CD4-positive, alpha-beta T cell treated with Interleukin-12 subunit alpha and Interleukin-12 subunit beta, for 1 hour (primary cell): ENCODE data around the gene METTL2B.
A peak's percentile ranks its signal among the peaks of the same experiment; 100 is the strongest.
"Not testable (repeated sequence)": the region's sequence is repeated elsewhere in the genome, so short reads cannot be mapped to it uniquely, and the experiment has no call there.

Experiments used
- DNase-seq: peaks from one replicate; pipeline ENCODE4 v3.0.0-alpha.2; 2020

Gene METTL2B

DNA sequence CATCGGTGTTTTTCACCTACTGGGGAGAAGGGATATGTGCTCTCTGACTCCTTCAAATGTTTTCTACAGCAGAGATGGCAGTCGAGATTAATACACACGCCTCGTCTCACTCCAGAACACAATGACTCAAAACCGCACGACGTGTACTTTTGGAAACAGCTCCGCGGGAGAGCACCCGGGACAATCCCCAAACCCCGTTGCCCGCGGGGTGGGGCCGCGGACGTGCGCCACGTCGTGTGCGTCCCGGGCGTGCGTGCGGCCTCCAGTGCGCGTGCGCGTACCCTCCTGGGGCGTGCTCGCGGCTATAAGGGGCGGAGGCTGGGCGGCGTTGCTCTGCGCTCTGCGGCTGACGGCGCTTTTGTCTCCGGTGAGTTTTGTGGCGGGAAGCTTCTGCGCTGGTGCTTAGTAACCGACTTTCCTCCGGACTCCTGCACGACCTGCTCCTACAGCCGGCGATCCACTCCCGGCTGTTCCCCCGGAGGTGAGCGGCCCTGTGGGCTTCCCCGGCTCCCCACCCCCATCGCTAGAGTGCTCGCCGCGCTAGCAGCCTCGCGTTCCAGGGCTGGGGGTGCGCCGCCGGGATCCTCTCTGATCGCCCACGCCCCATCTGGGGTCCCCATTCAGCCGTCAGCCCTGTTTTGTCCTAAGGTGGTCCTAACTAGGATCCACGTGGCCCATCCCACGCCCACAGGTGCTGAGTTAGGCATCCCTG is 20.8 kb upstream of the METTL2B start, which contains the start of gene HILPDA:
HILPDA (plus strand) TSS at position 336 of the 712 bp plus-strand sequence. CDS start 1,391 bp downstream, outside the sequence.
- peak; percentile 96 for DNase-seq

DNA sequence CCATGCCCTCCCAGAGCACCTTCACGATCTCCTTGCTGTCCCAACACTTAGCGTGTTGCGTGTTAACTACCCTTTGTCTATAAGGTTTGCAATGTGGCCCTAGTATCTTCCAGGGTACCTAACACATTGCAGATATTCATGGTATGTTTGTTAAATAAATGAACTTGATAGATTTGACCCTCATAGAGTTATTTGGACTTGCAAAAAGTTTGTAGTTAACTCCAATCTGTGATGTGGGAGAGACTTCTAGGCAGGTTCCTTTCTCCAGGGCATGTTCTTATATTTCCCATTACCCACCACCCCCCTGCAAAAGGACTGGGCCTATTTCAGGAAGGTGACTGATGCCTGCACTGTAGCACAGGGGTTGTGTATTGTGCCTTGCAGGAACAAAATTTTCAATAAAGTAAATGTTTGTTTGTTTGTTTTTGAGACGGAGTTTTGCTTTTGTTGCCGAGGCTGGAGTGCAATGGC is 20.3 kb upstream of the METTL2B start:
- DNase-seq, result no peak

DNA sequence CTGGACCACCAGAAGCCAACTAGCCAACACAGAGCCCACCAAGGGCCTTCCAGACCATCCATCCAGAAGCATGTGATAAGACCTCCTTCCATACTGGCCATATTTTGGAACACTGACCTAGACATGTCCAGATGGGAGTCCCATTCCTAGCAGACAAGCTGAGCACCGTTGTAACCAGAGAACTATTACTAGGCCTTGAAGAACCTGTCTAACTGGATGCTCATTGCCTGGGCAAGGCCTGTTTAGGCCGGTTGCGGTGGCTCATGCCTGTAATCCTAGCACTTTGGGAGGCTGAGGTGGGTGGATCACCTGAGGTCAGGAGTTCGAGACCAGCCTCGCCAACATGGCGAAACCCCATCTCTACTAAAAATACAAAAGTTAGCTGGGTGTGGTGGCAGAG is 19.2 kb upstream of the METTL2B start:
- not testable (repeated sequence) for DNase-seq

GRCh38 chr7:128458956-128459355 is 17.6 kb upstream of the METTL2B start:
- DNase-seq, result no peak

- DNase-seq, result peak; percentile 84
Observed at GRCh38 chr7:128459394-128459878, 17.1 kb upstream of the METTL2B start.

DNA sequence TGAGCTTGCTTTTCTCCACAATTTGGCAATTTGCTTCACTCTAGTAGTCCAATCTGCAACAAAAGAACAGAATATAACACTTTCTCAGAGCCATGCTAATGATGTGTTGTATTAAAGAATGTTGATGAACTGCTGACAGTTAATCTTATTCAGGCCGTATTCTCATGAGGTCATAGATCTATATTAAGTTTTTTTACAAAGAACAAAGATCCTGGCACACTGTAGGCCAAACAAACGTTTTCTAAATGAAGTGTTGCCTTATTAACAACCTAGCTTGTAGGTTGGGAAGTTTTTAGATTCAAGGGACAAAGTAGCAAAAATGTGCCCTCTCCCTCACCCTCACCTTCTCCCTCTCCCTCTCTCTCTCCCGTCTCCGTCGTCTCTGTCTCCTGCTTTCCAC is 14.1 kb upstream of the METTL2B start:
- no peak for DNase-seq

GRCh38 chr7:128463345-128463744 is 13.2 kb upstream of the METTL2B start:
- not testable (repeated sequence) for DNase-seq

DNA sequence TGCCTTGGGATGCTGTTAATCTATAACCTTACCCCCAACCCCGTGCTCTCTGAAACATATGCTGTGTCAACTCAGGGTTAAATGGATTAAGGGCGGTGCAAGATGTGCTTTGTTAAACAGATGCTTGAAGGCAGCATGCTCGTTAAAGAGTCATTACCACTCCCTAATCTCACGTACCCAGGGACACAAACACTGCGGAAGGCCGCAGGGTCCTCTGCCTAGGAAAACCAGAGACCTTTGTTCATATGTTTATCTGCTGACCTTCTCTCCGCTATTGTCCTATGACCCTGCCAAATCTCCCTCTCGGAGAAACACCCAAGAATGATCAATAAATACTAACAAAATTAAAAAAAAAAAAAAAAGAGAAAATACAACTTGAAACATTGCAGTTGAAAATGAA is 12.6 kb upstream of the METTL2B start:
- DNase-seq, result not testable (repeated sequence)

DNA sequence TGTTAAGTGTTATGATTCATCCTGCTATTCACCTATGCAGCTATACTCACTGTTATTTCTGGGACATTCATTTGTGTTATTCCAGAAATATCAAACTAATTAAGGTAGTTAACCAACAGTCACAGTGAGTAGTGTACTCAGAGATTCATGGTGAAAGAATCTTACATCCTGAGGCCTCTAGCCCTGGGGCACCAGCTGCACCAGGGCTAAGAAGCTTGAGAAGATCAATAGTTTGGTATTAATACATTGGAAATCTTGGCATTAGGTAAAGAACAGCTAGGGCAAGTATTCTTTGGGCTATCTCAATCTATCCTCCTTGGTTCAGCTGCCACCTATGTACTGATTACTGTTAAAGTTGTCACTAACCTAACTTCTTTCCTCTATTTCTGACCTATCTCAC is 9.7 kb upstream of the METTL2B start:
- not testable (repeated sequence) for DNase-seq

DNA sequence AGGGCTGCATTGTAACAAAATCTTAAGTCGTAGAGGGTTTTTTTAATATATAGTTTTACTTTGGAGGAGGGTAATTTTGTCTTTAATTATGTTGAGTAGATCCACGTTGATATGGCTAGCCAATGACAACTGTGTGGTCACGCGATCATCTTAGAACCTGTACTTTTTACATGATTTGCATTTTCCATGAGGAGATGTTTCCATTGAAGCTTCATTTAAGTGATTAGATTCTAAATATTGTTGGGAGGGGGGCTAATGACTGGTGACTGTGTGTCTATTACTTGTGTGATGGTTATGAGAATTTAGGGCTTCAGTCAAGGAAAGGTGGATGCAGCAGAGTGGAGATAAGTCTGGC is 765 bp downstream of the METTL2B start:
- DNase-seq, result peak; percentile 8

- not testable (repeated sequence) for DNase-seq
Observed at GRCh38 chr7:128479082-128479481, 2.5 kb downstream of the METTL2B start.

GRCh38 chr7:128488134-128488533 is 11.6 kb downstream of the METTL2B start:
- not testable (repeated sequence) for DNase-seq

DNA sequence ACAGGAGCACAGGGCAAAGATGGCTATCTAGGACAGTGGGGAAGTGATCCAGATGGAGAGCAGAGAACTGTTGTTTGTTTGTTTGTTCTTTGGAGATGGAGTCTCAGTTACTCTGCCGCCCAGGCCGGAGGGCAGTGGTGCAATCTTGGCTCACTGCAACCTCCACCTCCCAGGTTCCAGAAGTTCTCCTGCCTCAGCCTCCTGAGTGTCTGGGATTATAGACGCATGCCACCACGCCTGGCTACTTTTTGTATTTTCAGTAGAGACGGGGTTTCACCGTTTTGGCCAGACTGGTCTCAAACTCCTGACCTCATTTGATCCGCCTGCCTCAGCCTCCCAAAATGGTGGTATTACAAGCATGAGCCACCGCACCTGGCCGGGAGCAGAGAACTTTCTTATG is 20.9 kb downstream of the METTL2B start:
- DNase-seq, result no peak

GRCh38 chr7:128505416-128505815 is 28.9 kb downstream of the METTL2B start:
- DNase-seq, result not testable (repeated sequence)

- peak; percentile 46 for DNase-seq
Observed at GRCh38 chr7:128506819-128507218, 30.3 kb downstream of the METTL2B start.

DNA sequence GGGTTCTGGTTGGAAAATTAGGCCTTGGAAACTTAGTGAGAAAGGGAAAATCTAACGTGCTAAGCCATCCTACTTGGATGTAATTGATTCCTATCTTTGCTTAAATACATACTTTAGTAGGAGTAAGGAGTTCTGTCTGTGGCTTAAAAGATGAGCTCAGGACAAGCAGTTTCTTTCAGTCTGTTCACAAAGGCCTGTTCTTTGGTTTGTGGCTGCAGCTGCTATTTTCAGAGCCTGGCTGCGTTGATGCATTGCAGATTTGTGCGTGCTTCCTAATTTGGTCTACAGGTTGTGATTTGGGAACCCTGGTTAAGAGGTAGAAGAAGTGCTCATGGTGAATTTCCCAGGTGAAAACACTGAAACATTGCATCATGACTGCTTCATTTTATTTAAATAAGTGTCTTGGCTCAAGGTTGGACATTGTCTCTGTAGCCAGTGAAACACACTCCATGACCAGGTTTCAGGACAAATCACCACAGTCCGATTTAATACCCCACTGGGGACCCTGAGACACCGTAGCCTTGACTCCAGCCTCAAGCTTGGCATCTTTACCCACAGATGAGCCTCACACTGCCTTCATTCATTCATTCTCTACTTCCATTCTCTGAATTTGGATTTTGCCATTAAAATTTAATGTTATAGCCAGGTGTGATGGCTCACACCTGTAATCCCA is 30.9 kb downstream of the METTL2B start:
- DNase-seq, result not testable (repeated sequence)

DNA sequence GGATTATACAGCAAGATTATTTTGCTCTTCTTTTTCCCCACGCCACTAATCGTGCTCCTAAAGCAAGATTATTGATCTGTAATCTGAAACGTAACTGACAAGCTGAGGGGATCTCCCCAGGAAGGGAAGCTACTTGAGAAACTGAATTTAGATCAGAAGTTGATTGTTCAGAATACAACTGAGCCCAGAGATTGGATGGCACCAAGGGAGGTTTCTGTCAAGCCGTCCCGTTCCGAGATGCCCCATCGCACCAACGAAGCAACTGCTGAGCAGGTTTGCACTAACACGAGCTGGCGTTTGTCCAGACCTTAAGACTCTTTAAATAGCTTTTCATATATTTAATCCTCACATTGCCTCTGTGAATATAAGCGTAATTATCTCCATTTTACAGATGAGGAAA is 35.1 kb downstream of the METTL2B start:
- not testable (repeated sequence) for DNase-seq

DNA sequence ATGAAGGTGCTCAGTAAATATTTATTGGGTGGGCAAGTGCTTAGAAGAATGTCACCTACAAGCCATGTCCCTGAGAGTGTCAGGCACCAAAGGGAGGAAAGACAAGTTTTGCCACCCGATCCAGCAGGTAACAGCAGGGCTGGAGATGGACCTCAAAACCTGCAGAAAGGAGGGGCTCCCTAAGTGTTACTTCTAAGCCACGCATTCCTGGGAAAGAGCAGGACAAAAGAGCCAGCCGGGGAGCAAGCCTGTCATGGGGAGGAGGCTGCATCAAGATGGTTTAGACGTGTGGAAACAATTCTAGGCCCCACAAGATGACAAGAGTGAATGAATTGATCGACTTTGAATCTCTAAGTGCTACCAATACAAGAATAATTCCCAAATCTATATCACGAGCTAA is 38.7 kb downstream of the METTL2B start:
- DNase-seq, result not testable (repeated sequence)

DNA sequence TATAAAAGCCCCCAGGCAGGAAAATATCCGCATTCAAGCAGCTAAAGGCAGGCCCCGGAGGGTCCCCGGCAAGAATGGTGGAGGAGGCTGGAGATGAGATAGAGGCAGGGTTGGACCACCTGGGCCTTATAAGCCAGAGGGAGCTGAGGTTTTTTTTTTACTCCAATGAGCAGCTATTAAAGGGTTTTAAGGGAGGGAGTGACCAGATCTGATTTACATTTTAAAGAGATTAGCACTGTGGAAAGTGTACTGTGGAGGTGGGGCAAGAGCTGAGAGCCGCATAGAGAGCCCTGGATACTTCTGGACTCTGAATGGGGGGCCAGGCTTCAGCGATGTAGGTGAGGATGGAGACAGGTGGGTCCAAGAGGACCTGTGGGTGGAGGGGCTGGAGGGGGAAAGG is 40.5 kb downstream of the METTL2B start:
- not testable (repeated sequence) for DNase-seq

DNA sequence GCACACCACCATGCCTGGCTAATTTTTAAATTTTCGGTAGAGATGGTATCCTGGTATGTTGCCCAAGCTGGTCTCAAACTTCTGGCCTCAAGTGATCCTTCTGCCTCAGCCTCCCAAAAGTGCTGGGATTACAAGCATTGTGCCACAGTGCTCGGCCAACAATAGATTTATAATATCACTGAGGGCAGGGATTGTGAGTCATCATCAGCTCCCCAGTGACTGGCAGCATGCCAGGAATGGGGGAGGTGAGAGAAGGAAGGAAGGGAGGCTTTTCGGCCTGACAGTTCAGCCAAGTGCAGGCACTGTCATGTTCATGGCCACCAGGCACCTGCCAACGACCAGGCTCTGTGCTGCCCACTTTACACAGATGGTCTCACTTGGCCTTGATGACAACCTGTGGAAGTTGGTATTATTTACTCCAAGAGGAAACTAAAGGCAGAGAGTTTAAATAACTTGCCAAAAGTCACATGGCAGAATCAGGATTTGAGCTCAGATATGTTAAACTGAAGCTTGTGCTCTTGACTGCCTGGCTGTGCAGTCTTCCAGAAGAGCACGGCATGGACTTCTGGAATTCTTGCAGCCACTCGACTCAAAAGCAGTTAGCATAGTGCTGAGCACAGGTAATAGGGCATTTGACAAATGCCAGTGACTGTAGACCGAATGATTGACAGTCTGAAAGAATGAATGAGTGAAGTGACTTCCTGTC is 46.8 kb downstream of the METTL2B start:
- peak; percentile 83 for DNase-seq

GRCh38 chr7:128523932-128524524 is 47.5 kb downstream of the METTL2B start:
- DNase-seq, result not testable (repeated sequence)

DNA sequence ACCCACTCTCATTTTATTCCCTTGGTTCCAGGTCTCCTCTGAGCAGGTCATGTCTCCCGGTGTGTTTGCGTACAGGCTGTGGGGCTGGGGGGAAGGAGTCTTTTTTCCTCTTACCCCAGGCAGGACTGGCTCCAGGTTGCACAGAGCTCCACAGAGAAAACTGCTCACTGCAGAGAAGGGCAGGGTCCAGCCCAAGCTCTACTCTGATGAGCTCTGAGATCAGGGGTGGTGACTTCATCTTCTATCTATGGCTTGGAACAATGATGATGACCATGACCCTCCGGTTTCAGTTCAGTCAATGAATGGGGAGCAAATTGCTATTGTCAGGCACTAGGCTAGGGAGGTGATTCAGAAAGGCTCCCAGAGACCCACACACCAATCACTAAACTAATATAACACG is 49.0 kb downstream of the METTL2B start:
- DNase-seq, result not testable (repeated sequence)

GRCh38 chr7:128526062-128526466 is 49.5 kb downstream of the METTL2B start:
- not testable (repeated sequence) for DNase-seq
